CD8-positive, alpha-beta memory T cell (primary cell): Measurements from ENCODE around the gene RNGTT. TPM values are rescaled to one million over a fixed set of nuclear protein-coding genes. Genes with fewer than 3 reads are reported as not detected.

Experiments used
- CTCF ChIA-PET: fragments of 350-600 bp; sonication (Branson Sonifier 250); formaldehyde crosslinking; loops from one replicate; lab custom pipeline; 2021; ENCODE audit warnings: antibody characterized with exemption; lab: Charles Lee
- POLR2A ChIA-PET: fragments of 350-600 bp; sonication (Branson Sonifier 250); formaldehyde crosslinking; loops from one replicate; lab custom pipeline; 2021; ENCODE audit warnings: antibody characterized with exemption; lab: Charles Lee
- DNase-seq, 5 donors: peaks; one replicate each; pipeline versions ENCODE4 v3.0.0 to v3.0.0-alpha.2; 2020 to 2022; ENCODE audit warnings: mixed read lengths in 1 of 5
- H3K27ac ChIP-seq: one replicate; pipeline ENCODE4 v1.7.0; 2013; ENCODE audit warnings: low read depth, mild to moderate bottlenecking, low read length, moderate library complexity
- H3K27me3 ChIP-seq: 2 replicates; pipeline ENCODE4 v1.7.0; 2013; ENCODE audit warnings: low read length, mild to moderate bottlenecking; ENCODE audit not compliant: insufficient read depth, poor library complexity, severe bottlenecking
- H3K36me3 ChIP-seq: 2 replicates; pipeline ENCODE4 v1.7.0; 2013; ENCODE audit warnings: mild to moderate bottlenecking, low read length, moderate library complexity; ENCODE audit not compliant: insufficient read depth
- H3K4me1 ChIP-seq: 2 replicates; pipeline ENCODE4 v1.7.0; 2013; ENCODE audit warnings: mild to moderate bottlenecking, low read length, moderate library complexity; ENCODE audit not compliant: insufficient read depth
- H3K4me3 ChIP-seq: 2 replicates; pipeline ENCODE4 v1.7.0; 2013; ENCODE audit warnings: mild to moderate bottlenecking, low read length
- H3K9me3 ChIP-seq: 2 replicates; pipeline ENCODE4 v1.7.0; 2013; ENCODE audit warnings: mild to moderate bottlenecking, low read length
- H3K27ac Mint-ChIP-seq, 8 donors: one replicate each; pipeline ENCODE4 v1.8.0; 2020 to 2021; ENCODE audit warnings: mixed read lengths in 8 of 8, mild to moderate bottlenecking in 6 of 8, inconsistent platforms in 3 of 8, moderate library complexity in 3 of 8
- H3K27me3 Mint-ChIP-seq, 2 donors: one replicate each; pipeline ENCODE4 v1.8.0; 2020 to 2021; ENCODE audit warnings: mixed read lengths in 2 of 2, mild to moderate bottlenecking in 1 of 2, moderate library complexity in 1 of 2
- H3K36me3 Mint-ChIP-seq, 3 donors: one replicate each; pipeline ENCODE4 v1.8.0; 2020 to 2021; ENCODE audit warnings: mixed read lengths in 3 of 3, inconsistent platforms in 1 of 3, mild to moderate bottlenecking in 1 of 3
- H3K4me1 Mint-ChIP-seq, 3 donors: one replicate each; pipeline ENCODE4 v1.8.0; 2020 to 2021; ENCODE audit warnings: mixed read lengths in 3 of 3, inconsistent platforms in 1 of 3, mild to moderate bottlenecking in 1 of 3
- H3K4me3 Mint-ChIP-seq, 7 donors: one replicate each; pipeline ENCODE4 v1.8.0; 2020 to 2021; ENCODE audit warnings: mixed read lengths in 7 of 7, mild to moderate bottlenecking in 6 of 7, moderate library complexity in 4 of 7, inconsistent platforms in 2 of 7
- H3K9me3 Mint-ChIP-seq, 5 donors: one replicate each; pipeline ENCODE4 v1.8.0; 2020 to 2022; ENCODE audit warnings: mixed read lengths in 5 of 5, mild to moderate bottlenecking in 3 of 5, moderate library complexity in 2 of 5, inconsistent platforms in 1 of 5
- polyA plus RNA-seq: library from polyadenylated mRNA; unstranded; fragments of 300-500 nt; fragmentation: Illumina TruSeq; gene quantifications from one replicate; pipeline ENCODE4 v1.2.3, GENCODE V29; 2021
- total RNA-seq, 2 experiments: library from RNA; stranded (reverse); gene quantifications; one replicate each; pipeline ENCODE4 v1.2.3, GENCODE V29; 2021

The RNGTT gene
- total RNA-seq (10 to 100 TPM; 20.7 to 22.3 TPM), polyA plus RNA-seq (16.0 TPM)

- peak; percentile 94 to 99 (median 97) for DNase-seq
- no peaks in the 10 kb centered on the region for H3K27me3 ChIP-seq
- H3K27me3 Mint-ChIP-seq: peaks cover 0 to 2% of the 10 kb centered on the region in 2 donors
- peak within 1 kb of the TSS; percentile 97 for H3K4me3 ChIP-seq
- peaks cover 3 to 13% (median 8%) of the 10 kb centered on the region in 5 donors for H3K9me3 Mint-ChIP-seq
- H3K27ac Mint-ChIP-seq: peak within 1 kb of the TSS; percentile 82 to 98 (median 94)
- peaks cover 31 to 62% (median 59%) of the 10 kb centered on the region in 3 donors for H3K4me1 Mint-ChIP-seq
- no peaks in the 10 kb centered on the region for H3K9me3 ChIP-seq
- ChIA-PET POLR2A (interaction anchor here (0.5 to 2.9 kb wide), 7 partner anchors 14 to 706 kb away, joined by 3 to 47 read pairs (median 4); partner anchors contain the start of genes PM20D2 and PNRC1), CTCF (interaction anchor here (0.9 to 1.4 kb wide), 4 partner anchors 19 to 182 kb away, joined by 3 to 4 read pairs (median 4); partner anchors contain the start of genes PM20D2 and PNRC1)
- peaks cover 0 to 11% (median 3%) of the 10 kb centered on the region in 3 donors for H3K36me3 Mint-ChIP-seq
- H3K4me3 Mint-ChIP-seq: peak within 1 kb of the TSS; percentile 95 to 99 (median 98)
- no peaks in the 10 kb centered on the region for H3K36me3 ChIP-seq
- H3K4me1 ChIP-seq: peaks cover 17% of the 10 kb centered on the region
- peak within 1 kb of the TSS; percentile 77 for H3K27ac ChIP-seq
These were observed at the start of gene RNGTT for GRCh38 chr6:88963139-88964090. RNGTT (minus strand) TSS chr6:88963618; CDS start chr6:88963409, 209 bp downstream.

GRCh38 chr6:89011436-89011835, 48.0 kb upstream of the RNGTT start:
- Histone ChIP-seq H3K27me3 (peaks cover 3% of the 10 kb centered on the region), H3K4me1 (no peaks in the 10 kb centered on the region), H3K36me3 (no peaks in the 10 kb centered on the region), H3K27ac (no peak overlapping the region), H3K4me3 (no peak overlapping the region), H3K9me3 (no peaks in the 10 kb centered on the region)
- Mint-ChIP-seq H3K27ac (no peak overlapping the region), H3K36me3 (peaks cover 0 to 17% (median 0%) of the 10 kb centered on the region in 3 donors), H3K4me3 (no peak overlapping the region), H3K27me3 (peaks cover 0 to 3% of the 10 kb centered on the region in 2 donors), H3K4me1 (peaks cover 4 to 12% (median 10%) of the 10 kb centered on the region in 3 donors), H3K9me3 (peaks cover 0 to 2% (median 0%) of the 10 kb centered on the region in 5 donors)
- ChIA-PET CTCF (interaction anchor here (0.9 kb wide), 1 partner anchor 18 kb away, joined by 3 read pairs; no protein-coding TSS in a partner anchor), POLR2A (interaction anchor here (0.6 kb wide), 1 partner anchor 1460 kb away, joined by 4 read pairs; no protein-coding TSS in a partner anchor)
- no peak for DNase-seq

- DNase-seq: no peak
- H3K4me1 Mint-ChIP-seq: peaks cover 4 to 12% (median 10%) of the 10 kb centered on the region in 3 donors
- H3K27me3 Mint-ChIP-seq: peaks cover 0 to 3% of the 10 kb centered on the region in 2 donors
- no peak overlapping the region for H3K4me3 Mint-ChIP-seq
- H3K36me3 Mint-ChIP-seq: peaks cover 0 to 11% (median 0%) of the 10 kb centered on the region in 3 donors
- no peak overlapping the region for H3K27ac ChIP-seq
- POLR2A ChIA-PET: interaction anchor here (0.6 kb wide), 1 partner anchor 1460 kb away, joined by 4 read pairs; no protein-coding TSS in a partner anchor
- H3K27me3 ChIP-seq: peaks cover 1% of the 10 kb centered on the region
- no peaks in the 10 kb centered on the region for H3K36me3 ChIP-seq
- CTCF ChIA-PET: interaction anchor here (0.9 kb wide), 1 partner anchor 18 kb away, joined by 3 read pairs; no protein-coding TSS in a partner anchor
- H3K27ac Mint-ChIP-seq: no peak overlapping the region
- no peaks in the 10 kb centered on the region for H3K4me1 ChIP-seq
- H3K4me3 ChIP-seq: no peak overlapping the region
- H3K9me3 Mint-ChIP-seq: no peaks in the 10 kb centered on the region
- H3K9me3 ChIP-seq: no peaks in the 10 kb centered on the region
These were observed 47.4 kb upstream of the RNGTT start for GRCh38 chr6:89010825-89011224.

GRCh38 chr6:89009624-89010059, 46.2 kb upstream of the RNGTT start:
- H3K27ac ChIP-seq: no peak overlapping the region
- no peaks in the 10 kb centered on the region for H3K9me3 ChIP-seq
- ChIA-PET POLR2A (no interaction called here), CTCF (no interaction called here)
- Mint-ChIP-seq H3K27me3 (peaks cover 0 to 3% of the 10 kb centered on the region in 2 donors), H3K9me3 (no peaks in the 10 kb centered on the region), H3K36me3 (peaks cover 0 to 7% (median 0%) of the 10 kb centered on the region in 3 donors), H3K4me3 (no peak overlapping the region), H3K4me1 (peaks cover 4 to 12% (median 10%) of the 10 kb centered on the region in 3 donors), H3K27ac (no peak overlapping the region)
- no peaks in the 10 kb centered on the region for H3K36me3 ChIP-seq
- DNase-seq: no peak
- no peak overlapping the region for H3K4me3 ChIP-seq
- no peaks in the 10 kb centered on the region for H3K4me1 ChIP-seq
- H3K27me3 ChIP-seq: no peaks in the 10 kb centered on the region

GRCh38 chr6:89008815-89009374, 45.5 kb upstream of the RNGTT start:
- H3K4me3 Mint-ChIP-seq: no peak overlapping the region
- DNase-seq: no peak
- H3K4me3 ChIP-seq: no peak overlapping the region
- no peak overlapping the region for H3K27ac ChIP-seq
- CTCF ChIA-PET: no interaction called here
- peaks cover 4 to 12% (median 10%) of the 10 kb centered on the region in 3 donors for H3K4me1 Mint-ChIP-seq
- POLR2A ChIA-PET: no interaction called here
- no peaks in the 10 kb centered on the region for H3K27me3 ChIP-seq
- no peaks in the 10 kb centered on the region for H3K4me1 ChIP-seq
- no peaks in the 10 kb centered on the region for H3K9me3 ChIP-seq
- no peaks in the 10 kb centered on the region for H3K36me3 ChIP-seq
- H3K36me3 Mint-ChIP-seq: peaks cover 0 to 4% (median 0%) of the 10 kb centered on the region in 3 donors
- peaks cover 0 to 3% of the 10 kb centered on the region in 2 donors for H3K27me3 Mint-ChIP-seq
- H3K9me3 Mint-ChIP-seq: no peaks in the 10 kb centered on the region
- H3K27ac Mint-ChIP-seq: no peak overlapping the region

- Histone ChIP-seq H3K4me3 (no peak overlapping the region), H3K9me3 (no peaks in the 10 kb centered on the region), H3K36me3 (no peaks in the 10 kb centered on the region), H3K27ac (no peak overlapping the region), H3K4me1 (no peaks in the 10 kb centered on the region), H3K27me3 (no peaks in the 10 kb centered on the region)
- H3K4me3 Mint-ChIP-seq: peak overlapping the region in 1 of 7 donors; percentile 27
- CTCF ChIA-PET: no interaction called here
- H3K9me3 Mint-ChIP-seq: no peaks in the 10 kb centered on the region
- H3K27me3 Mint-ChIP-seq: peaks cover 0 to 3% of the 10 kb centered on the region in 2 donors
- H3K36me3 Mint-ChIP-seq: peaks cover 0 to 5% (median 0%) of the 10 kb centered on the region in 3 donors
- DNase-seq: no peak
- POLR2A ChIA-PET: no interaction called here
- peaks cover 4 to 12% (median 10%) of the 10 kb centered on the region in 3 donors for H3K4me1 Mint-ChIP-seq
- peak overlapping the region in 1 of 8 donors; percentile 70 for H3K27ac Mint-ChIP-seq
These were observed 44.8 kb upstream of the RNGTT start for GRCh38 chr6:89008001-89008814.
